Peyer's patch (tissue), 4 donors: Measurements from ENCODE around the gene YTHDC2. TPM values are rescaled to one million over a fixed set of nuclear protein-coding genes. Genes with fewer than 3 reads are reported as not detected.

Experiments used
- DNase-seq, 3 donors: peaks; one replicate each; pipeline ENCODE4 v3.0.0-alpha.2; 2017 to 2019
- H3K27ac ChIP-seq, 4 donors: fragments of 200-600 bp; sonication (generic); one replicate each; pipeline ENCODE4 v1.5.1; 2016 to 2019
- H3K27me3 ChIP-seq, 2 donors: fragments of 200-600 bp; sonication (generic); one replicate each; pipeline ENCODE4 v1.5.1; 2019
- H3K36me3 ChIP-seq, 3 donors: fragments of 200-600 bp; sonication (generic); one replicate each; pipeline ENCODE4 v1.5.1; 2016 to 2019
- H3K4me1 ChIP-seq, 4 donors: fragments of 200-600 bp; sonication (generic); one replicate each; pipeline ENCODE4 v1.5.1; 2016 to 2019
- H3K4me3 ChIP-seq, 4 donors: fragments of 200-600 bp; sonication (generic); 1 replicate in 3 of 4; 2 replicates in 1 of 4; pipeline ENCODE4 v1.5.1; 2016 to 2019; ENCODE audit warnings: mild to moderate bottlenecking in 1 of 4
- H3K9me3 ChIP-seq, 4 donors: fragments of 200-600 bp; sonication (generic); one replicate each; pipeline ENCODE4 v1.5.1; 2016 to 2019; ENCODE audit warnings: mild to moderate bottlenecking in 1 of 4
- POLR2A ChIP-seq, 2 donors: fragments of 450-650 bp; IDR thresholded peaks; one replicate each; pipeline ENCODE4 v1.5.1; 2017; ENCODE audit warnings: antibody characterized with exemption in 2 of 2, mild to moderate bottlenecking in 2 of 2, moderate library complexity in 2 of 2
- small RNA-seq, 2 donors: library from RNA; depleted of rRNA; stranded (forward); fragments of <200 nt; gene quantifications; one replicate each; pipeline ENCODE3, GENCODE V24; 2016
- total RNA-seq, 4 donors: library from RNA; depleted of rRNA; stranded (reverse); fragments of >200 nt; gene quantifications; one replicate each; pipeline ENCODE4 v1.1.0, GENCODE V29; 2016
- TF ChIP-seq, protein P1 (sequence below), 6 experiments: fragments of 450-650 bp in 4 of 6; fragments of 200-600 bp in 2 of 6; sonication (generic) in 1 of 6; IDR thresholded peaks; one replicate each; pipeline ENCODE4 v1.5.1; 2017 to 2019; ENCODE audit warnings: antibody characterized with exemption in 6 of 6, mild to moderate bottlenecking in 3 of 6, moderate library complexity in 1 of 6

Gene YTHDC2
- total RNA-seq, 4 donors from 2014 or later: 27.4 to 39.1 (median 30.9) TPM

DNA sequence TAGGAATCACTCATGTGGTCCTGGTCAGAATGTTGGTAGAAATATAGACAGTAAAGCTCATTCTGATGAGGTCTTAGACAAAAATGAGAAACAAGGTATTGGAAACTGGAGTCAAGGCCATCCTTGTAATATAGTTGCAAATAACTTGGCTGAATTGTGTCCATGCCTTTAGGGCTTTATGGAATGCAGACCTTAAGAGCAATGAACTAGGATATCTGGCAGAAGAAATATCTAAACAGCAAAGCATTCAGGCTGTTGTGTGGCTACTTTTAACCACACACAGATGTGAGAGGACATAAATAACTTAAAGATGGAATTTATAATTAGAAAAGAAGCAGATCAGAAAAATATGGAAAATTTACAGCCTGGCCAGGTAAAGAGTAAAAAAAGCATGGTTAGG lies 128.2 kb downstream of the YTHDC2 start:
- Histone ChIP-seq H3K4me1 (no peaks in the 10 kb centered on the region), H3K4me3 (no peak overlapping the region), H3K9me3 (no peaks in the 10 kb centered on the region), H3K36me3 (no peaks in the 10 kb centered on the region), H3K27me3 (no peaks in the 10 kb centered on the region), H3K27ac (no peak overlapping the region)
- no peak for TF ChIP-seq POLR2A (IDR thresholded peaks at IDR 0.05)
- TF ChIP-seq, protein P1, sequence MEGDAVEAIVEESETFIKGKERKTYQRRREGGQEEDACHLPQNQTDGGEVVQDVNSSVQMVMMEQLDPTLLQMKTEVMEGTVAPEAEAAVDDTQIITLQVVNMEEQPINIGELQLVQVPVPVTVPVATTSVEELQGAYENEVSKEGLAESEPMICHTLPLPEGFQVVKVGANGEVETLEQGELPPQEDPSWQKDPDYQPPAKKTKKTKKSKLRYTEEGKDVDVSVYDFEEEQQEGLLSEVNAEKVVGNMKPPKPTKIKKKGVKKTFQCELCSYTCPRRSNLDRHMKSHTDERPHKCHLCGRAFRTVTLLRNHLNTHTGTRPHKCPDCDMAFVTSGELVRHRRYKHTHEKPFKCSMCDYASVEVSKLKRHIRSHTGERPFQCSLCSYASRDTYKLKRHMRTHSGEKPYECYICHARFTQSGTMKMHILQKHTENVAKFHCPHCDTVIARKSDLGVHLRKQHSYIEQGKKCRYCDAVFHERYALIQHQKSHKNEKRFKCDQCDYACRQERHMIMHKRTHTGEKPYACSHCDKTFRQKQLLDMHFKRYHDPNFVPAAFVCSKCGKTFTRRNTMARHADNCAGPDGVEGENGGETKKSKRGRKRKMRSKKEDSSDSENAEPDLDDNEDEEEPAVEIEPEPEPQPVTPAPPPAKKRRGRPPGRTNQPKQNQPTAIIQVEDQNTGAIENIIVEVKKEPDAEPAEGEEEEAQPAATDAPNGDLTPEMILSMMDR (IDR thresholded peaks at IDR 0.05): no peak
- no peak for DNase-seq

Small RNA genes lying within 50 kb of the gene (small RNA-seq; reads per million reads assigned to genes)
- gene RNU4ATAC13P: 0 reads per million in 2 donors

Other genes with a start within 250 kb of the YTHDC2 start
- gene TSSK1B, start 78.7 kb upstream of the YTHDC2 start, total RNA-seq: not detected
- gene MCC, start 25.2 kb upstream of the YTHDC2 start, total RNA-seq: 100 to 1,000 TPM in 1 of 4 donors, 1 to 10 TPM in 3; 1.2 to 133 (median 8.5) TPM